Smooth muscle cell of the brain vasculature (primary cell): Measurements from ENCODE around the gene WSCD2.

Experiments used
- DNase-seq: peaks from one replicate; pipeline ENCODE4 v3.0.0-alpha.2; 2012; ENCODE audit warnings: low read depth, low spot score

Gene WSCD2

DNA sequence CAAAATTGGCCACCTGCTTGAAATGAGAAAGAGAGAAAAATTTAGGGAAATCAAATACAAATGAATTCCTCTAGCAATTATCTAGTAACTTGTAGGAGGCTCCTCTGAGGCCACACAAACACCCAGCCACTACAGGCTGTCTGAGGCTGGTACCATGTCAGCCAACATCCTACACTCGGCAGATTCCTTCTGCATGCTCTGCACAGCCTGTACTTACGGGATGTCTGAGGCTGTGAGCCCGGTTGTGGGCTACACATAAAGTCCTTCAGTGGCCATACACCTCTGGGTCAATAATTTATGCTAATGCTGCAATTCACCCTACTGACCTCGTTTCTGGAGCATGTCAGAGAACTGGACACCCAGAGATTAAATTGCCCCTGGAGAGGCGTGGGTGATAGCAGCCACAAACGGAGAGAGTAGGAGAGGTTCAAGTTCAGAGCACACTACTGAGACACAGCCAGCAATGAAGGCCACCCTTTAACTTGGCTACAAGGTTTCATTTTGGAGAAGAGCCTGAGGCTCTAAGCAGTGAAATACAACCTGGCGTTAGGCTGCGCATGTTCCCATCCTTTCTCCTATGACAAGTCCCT is 28.9 kb downstream of the WSCD2 start:
- no peak for DNase-seq

DNA sequence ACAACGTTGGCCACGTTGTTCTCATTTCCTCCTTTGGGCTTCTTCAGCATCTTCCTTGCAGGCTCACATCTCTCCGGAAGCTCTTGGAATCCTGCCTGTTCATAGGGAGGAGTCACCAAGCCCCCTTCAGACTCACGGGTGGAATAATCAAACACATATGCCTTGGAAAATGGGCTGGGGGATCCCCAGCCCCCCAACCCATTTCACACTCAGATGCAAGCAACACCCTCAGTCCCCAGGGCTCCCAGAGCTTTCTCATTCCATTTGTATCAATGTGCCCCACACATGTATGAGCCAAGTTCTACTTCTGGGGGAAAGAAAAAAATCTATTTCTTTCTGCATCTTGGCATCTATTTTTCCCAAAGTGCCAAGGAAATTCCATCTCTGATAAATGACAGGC is 33.1 kb downstream of the WSCD2 start:
- no peak for DNase-seq

DNA sequence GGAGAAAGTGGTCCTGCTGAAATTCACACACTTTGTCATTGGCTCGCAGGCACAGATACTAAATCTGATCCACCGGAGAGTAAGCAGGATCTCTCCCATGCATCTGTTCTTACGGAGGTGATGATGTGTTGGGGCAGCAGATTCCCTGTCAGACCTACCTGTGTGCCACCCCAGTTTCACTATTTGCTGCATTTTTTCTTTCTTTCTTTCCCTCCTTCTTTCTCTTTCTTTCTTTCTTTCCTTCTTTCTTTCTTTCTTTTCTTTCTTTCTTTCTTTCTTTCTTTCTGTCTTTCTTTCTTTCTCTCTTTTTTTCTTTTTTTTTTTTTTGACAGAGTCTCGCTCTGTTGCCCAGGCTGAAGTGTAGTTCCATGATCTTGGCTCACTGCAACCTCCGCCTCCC is 37.4 kb downstream of the WSCD2 start:
- no peak for DNase-seq

DNA sequence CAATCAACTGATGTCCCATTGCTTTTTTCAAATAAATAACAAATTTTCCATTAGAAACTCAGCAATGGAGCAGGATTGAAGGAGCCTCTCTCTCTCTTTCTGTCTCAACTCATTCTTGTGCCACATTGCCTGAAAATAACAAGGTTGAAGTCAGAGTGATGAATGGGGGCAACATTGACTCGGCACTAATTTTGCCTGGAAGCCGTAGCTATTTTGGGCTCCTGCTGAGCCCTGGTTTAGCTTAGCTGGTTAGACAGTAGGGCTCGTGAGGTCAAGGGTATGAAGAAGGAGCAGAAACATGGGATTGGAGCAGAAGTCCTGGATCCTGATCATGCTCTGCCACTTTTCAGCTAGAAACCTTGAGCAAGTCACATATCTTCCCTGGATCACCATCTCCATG is 38.9 kb downstream of the WSCD2 start:
- no peak for DNase-seq

GRCh38 chr12:108169708-108170107 is 40.6 kb downstream of the WSCD2 start:
- no peak for DNase-seq

DNA sequence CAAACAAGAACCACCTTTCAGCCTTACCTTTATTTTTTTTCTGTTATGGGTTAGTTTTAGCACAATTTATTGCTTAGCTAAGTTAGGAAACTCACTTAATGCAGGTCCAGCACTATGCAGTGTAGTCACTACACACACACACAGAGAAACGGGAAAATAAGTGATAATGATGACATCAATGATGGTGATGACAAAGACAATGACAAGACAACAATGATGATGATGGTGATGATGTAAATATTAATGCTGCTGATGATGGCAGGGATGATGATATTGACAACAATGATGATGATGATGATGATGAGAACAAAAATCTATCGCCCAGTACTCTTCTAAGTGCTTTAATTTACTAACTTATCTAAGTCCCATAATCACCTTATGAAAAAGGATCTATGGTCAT is 41.1 kb downstream of the WSCD2 start:
- no peak for DNase-seq

DNA sequence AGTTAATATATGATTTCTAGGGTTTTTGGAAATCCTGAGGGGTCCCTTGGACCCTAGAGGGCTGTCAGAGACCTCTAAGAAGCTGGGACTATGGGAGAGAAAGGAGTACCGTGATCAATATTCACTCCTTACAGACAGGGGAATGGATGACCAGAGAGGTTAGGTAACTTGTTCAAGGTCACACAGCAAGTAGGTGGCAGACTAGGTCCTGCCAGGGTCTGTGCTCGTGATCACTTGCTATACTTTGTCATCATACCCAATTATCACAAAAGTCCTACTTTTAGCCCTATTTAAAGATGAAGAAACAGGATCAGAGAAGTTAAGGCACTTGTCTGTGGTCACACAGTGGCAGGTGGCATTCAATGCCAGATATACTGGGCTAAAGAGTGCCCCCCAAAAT is 42.9 kb downstream of the WSCD2 start:
- no peak for DNase-seq

GRCh38 chr12:108173160-108173559 is 44.1 kb downstream of the WSCD2 start:
- DNase-seq = no peak

DNA sequence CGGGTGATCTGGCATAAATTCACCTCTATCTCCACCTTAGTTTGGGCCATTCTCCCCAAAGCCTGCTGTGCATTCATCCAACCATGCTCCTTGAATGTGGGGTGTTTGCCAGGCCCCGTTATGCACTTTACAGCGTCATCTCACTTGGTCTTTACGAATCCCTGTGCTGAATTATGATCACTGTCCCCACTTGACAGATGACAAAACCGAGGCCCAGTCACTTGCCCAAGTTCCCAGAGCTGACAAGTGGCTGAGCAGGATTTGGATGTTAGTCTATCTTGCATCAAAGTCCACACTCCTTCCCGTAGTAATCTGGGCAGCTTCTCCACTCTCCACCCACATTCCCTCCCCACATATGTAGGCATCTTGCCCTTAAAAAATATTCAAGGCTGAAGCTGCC is 44.8 kb downstream of the WSCD2 start:
- no peak for DNase-seq

GRCh38 chr12:108174641-108175040 is 45.6 kb downstream of the WSCD2 start:
- no peak for DNase-seq

- peak; percentile 45 for DNase-seq
Measured at GRCh38 chr12:108175310-108175709, 46.2 kb downstream of the WSCD2 start.

GRCh38 chr12:108176292-108176691 is 47.2 kb downstream of the WSCD2 start:
- no peak for DNase-seq

DNA sequence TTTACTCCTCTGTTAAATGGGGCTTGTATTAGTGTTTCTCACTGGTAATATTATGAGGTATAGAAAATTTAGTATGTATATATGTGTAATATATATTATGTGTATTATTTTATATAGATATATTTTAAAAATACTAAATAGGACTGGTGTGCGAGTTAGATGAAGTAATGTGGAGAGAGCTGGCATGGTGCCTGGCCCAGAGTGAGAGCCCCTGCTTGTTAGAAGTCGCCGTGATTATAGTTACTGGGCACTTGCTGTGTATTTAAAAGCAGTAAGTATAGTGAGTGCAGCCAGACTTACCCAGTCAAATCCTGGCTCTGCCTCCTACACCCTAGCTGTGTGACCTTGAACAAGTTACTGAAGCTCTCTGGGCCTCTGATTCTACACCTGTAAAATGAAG is 48.0 kb downstream of the WSCD2 start:
- no peak for DNase-seq

GRCh38 chr12:108179305-108179704 is 50.2 kb downstream of the WSCD2 start:
- DNase-seq = no peak

- no peak for DNase-seq
Measured at GRCh38 chr12:108180255-108181094, 51.4 kb downstream of the WSCD2 start.

DNA sequence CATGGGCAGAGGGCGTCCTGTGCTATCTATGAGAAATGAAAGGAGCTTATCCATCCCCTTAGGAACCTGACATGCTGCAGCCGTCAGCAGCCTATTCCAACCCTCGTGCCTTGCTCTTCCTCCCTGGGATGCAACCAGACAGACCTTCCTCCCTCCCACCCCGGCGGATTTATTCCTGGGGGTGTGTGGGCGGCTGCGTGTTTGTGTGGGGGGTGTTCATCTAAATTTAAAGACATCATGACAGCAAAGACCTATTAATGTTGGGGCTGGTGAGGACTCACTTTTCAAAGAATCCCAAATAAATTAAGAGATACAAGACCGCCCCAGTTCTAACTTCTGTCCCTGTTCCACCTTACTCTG is 52.0 kb downstream of the WSCD2 start:
- no peak for DNase-seq

- DNase-seq = no peak
Measured at GRCh38 chr12:108182096-108182495, 53.0 kb downstream of the WSCD2 start.

- DNase-seq = no peak
Measured at GRCh38 chr12:108185002-108185401, 55.9 kb downstream of the WSCD2 start.

DNA sequence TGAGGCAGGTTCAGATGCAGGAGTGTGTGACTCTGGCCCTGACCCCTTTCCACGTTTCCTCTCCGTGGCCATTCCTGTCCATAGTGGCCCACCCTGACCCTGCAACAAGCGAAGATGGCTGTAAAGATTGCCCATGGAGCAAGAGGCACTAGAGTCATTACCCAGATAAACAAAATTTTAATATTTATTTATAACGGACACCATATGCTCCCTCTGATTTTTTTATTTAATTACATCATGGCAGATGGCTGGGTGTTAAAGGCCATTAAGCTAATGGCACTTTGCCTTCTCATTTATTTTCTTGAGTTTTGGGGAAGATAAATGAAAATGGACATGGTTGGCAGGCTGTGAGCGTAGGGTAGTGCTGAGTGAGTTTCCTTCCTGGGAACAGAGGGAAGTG is 58.7 kb downstream of the WSCD2 start:
- no peak for DNase-seq

- no peak for DNase-seq
Measured at GRCh38 chr12:108190529-108190928, 61.4 kb downstream of the WSCD2 start.

DNA sequence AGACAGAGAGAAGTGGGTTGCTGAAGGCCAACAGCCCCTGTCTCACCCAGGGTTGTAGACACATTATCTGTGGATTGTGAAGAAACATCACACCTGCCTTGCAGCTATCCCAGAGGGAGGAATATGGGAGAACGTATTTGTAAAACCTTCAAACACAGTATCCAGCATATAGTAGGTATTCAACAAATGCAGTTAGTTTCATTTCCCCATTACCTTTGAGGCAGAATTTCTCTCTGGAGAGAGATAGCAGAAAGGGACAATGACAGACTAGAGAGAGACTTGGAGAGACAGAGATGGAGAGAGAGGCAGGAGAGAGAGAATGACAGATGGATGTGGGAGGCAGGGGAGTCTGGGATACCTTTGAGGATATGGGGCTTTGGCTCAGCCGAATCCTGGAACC is 62.0 kb downstream of the WSCD2 start:
- DNase-seq = no peak

DNA sequence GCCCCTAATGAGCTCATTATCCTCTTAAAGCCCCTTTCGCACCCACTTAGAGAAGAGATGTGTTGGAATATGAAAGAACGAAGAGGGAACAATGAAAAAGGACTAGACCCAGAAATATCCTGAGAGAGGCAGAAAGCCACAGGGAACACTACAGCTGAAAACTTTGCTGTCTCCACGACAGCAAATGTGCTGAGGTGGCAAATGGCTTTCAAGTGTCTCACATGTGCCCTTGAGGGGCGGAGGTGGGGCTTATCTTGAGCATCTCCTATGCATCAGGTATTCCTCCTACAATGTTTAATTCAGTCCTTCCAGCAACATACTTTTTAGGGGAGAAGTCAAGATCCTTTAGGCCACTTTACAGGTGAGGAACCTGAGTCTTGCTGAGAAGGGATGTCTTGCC is 62.9 kb downstream of the WSCD2 start:
- DNase-seq = no peak

DNA sequence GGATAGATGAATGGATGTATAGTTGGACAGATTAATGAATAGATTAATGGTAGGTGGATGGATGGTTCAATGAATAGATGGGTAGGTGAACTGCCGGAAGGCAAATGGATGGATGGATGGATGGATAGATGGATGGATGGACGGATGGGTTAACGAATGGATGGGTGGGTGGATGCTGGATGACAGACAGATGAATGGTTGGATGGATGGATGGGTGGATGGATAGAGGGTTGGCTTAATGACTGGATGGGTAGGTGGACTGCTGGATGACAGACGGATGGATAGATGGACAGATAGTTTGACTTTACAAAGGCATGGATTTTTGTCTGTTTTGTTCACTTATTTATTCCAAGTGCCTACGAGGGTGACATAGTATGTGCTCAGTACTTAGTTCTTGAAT is 64.4 kb downstream of the WSCD2 start:
- no peak for DNase-seq

GRCh38 chr12:108193917-108194316 is 64.8 kb downstream of the WSCD2 start:
- DNase-seq = no peak
